Measurements from ENCODE around the gene CNTFR.

CNTFR gene

DNA sequence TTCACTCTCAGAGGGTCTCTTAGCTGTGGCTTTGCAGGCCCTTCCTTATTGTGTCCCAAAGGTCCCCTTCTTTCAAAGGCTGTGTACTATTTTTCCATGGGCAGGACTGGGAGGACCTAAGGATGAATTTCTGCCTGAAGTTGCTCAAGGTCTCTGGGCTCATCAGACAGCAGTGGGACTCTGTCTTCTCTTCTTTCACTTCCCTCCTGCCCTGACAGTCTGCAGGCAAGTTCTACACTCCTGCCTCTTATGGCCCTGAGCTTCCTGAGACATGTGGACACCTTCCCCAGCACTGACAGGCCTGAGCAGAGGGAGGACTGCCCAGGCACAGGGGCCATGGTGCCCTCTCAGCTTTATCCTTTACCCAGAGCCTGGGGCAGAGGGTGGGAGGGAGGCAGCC, 81.6 kb downstream of the CNTFR start:
- TF ChIP-seq, protein P1, sequence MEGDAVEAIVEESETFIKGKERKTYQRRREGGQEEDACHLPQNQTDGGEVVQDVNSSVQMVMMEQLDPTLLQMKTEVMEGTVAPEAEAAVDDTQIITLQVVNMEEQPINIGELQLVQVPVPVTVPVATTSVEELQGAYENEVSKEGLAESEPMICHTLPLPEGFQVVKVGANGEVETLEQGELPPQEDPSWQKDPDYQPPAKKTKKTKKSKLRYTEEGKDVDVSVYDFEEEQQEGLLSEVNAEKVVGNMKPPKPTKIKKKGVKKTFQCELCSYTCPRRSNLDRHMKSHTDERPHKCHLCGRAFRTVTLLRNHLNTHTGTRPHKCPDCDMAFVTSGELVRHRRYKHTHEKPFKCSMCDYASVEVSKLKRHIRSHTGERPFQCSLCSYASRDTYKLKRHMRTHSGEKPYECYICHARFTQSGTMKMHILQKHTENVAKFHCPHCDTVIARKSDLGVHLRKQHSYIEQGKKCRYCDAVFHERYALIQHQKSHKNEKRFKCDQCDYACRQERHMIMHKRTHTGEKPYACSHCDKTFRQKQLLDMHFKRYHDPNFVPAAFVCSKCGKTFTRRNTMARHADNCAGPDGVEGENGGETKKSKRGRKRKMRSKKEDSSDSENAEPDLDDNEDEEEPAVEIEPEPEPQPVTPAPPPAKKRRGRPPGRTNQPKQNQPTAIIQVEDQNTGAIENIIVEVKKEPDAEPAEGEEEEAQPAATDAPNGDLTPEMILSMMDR (IDR thresholded peaks at IDR 0.05; ENCODE audit: borderline replicate concordance, insufficient read depth, low read depth, low read length), result no peak
- no peak overlapping the region for H3K4me3 ChIP-seq (ENCODE audit: low read depth, low read length)

DNA sequence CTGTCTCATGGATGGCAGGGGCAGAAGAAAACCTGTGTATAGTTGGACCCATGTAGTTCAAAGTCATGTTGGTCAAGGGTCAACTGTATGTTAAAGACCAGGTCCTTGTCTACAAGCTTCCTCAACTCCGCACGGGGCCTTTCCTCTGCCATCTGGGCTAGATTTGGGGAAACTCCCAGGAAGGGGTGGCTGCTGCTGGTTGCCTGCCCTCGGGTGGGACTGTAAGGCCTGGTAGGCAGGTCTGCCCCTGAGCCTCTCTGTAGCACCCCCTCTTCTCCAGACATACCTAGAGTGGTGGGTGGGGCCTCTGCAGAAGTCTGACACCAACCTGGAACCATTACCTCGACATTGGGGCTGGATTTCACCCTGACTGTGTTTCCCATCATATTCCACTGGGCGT, 82.0 kb downstream of the CNTFR start:
- H3K4me3 ChIP-seq (ENCODE audit: low read depth, low read length), result no peak overlapping the region
- TF ChIP-seq, protein P1 (IDR thresholded peaks at IDR 0.05; ENCODE audit: borderline replicate concordance, insufficient read depth, low read depth, low read length), result no peak

DNA sequence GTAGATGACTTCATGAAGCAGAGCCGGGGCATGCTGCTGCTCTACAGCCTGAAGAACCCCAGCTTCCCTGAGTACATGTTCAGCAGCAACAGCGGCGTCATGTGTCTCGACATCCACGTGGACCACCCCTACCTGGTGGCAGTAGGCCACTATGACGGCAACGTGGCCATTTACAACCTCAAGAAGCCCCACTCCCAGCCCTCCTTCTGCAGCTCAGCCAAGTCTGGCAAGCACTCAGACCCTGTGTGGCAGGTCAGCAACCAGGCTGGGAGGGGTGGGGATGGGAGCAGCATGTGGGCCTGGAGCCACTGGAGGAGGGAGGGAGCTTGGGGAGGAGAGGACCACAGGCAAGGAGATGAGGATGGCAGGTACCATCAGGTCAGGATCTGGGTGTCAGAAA, 82.9 kb downstream of the CNTFR start:
- H3K4me3 ChIP-seq (ENCODE audit: low read depth, low read length), result no peak overlapping the region
- TF ChIP-seq, protein P1 (IDR thresholded peaks at IDR 0.05; ENCODE audit: borderline replicate concordance, insufficient read depth, low read depth, low read length), result no peak

DNA sequence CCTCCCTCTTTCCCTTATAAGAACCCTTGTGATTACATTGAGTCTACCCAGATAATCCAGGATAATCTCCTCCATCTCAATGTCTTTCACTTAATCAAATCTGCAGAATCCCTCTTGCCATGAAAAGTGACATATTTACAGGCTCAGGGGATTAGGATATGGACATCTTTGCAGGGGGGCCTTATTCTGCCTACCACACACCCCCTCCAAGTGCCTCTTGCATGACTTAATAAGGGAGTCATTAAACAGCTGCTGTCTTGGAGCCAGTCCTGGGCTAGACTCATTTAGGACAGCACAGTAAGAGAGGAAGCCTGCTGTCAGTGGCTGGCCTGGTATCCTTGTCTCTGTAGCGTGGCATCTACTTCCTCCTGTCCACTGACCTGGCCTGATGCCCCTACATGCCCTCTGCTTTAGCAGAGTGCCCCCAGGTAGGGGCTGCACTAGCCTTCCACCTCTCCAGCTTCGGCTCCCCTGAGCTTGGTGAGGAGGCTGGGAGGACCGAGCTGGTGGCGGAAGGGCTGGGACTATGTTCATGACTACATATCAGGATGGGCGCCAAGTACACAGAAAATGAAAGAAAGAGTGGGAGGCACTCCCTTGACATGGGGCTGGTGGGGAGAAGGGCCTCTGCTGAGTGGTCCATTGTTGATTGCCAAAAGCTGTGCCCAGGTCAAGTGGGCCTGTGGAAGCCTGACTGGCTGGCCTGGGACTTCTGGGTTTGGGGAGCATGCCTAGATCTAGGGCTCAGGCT, 84.0 kb downstream of the CNTFR start:
- TF ChIP-seq, protein P1 (IDR thresholded peaks at IDR 0.05; ENCODE audit: borderline replicate concordance, insufficient read depth, low read depth, low read length), result no peak
- H3K4me3 ChIP-seq (ENCODE audit: low read depth, low read length), result no peak overlapping the region

DNA sequence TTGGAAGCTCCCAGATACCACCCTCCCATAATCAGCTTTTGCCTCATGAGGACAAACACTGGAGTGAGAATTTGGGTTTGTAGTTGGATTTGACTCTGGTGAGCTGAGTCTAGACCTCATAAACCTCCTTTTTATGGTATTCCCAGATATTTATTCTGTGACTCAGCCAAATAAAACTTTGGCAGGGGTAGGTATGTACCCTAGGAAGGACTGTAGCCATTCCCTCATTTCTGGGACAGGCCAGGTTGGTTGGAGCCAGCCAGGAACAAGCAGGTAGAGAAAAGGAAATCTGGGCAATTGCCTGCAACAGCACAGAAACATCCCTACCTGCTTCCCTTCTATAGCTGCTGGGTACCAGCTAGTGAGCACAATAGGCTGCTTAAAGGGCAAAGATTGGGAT, 86.1 kb downstream of the CNTFR start:
- H3K4me3 ChIP-seq (ENCODE audit: low read depth, low read length), result no peak overlapping the region
- TF ChIP-seq, protein P1 (IDR thresholded peaks at IDR 0.05; ENCODE audit: borderline replicate concordance, insufficient read depth, low read depth, low read length), result no peak

DNA sequence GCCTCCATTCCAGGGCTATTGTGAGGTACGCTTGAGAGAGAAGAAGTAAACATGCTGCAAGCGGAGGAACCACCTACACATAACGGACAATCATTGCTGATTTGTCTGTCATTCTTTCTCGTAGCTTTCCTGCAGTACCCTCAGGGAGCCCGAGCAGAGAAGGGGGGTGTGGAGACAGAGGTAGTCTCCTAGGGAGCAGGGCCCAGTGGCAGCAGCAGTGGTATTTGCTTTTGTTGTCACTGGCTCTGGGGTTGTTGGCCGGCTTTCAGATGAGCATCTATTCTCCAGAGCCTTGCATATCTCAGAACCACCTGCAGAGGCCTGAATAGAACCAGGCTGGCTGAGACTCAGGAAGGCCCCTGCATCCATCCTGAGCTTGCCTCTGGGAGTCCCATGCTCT, 86.6 kb downstream of the CNTFR start:
- H3K4me3 ChIP-seq (ENCODE audit: low read depth, low read length), result no peak overlapping the region
- TF ChIP-seq, protein P1 (IDR thresholded peaks at IDR 0.05; ENCODE audit: borderline replicate concordance, insufficient read depth, low read depth, low read length), result no peak

DNA sequence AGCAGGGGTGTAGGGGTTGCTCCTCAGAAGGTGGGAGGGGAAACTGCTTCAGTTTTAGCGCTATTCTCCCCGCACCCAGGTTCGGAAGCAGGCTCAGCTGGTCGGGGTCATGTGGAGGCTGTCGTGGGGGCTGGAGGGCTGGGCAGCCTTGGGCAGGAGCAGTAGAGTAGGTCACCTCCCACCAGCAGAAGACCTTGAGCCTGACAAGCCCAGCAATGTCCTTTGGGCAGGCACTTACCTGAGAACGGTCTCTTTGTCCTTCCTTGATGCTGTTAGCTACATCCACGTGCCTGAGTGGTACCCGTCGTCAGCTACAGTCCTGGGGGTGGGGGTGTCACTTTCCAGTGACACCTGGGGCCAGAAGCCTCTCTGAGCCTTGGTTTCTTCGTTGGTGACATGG, 87.1 kb downstream of the CNTFR start:
- H3K4me3 ChIP-seq (ENCODE audit: low read depth, low read length), result no peak overlapping the region
- TF ChIP-seq, protein P1 (IDR thresholded peaks at IDR 0.05; ENCODE audit: borderline replicate concordance, insufficient read depth, low read depth, low read length), result no peak
